ENCODE measurements around the gene LIX1L.

- TF ChIP-seq CEBPB (IDR thresholded peaks at IDR 0.05; ENCODE audit: low read depth, low read length) (no peak), MAFK (IDR thresholded peaks at IDR 0.05; ENCODE audit: low read depth, low read length) (no peak), CTCF (conservative IDR thresholded peaks at IDR 0.05; ENCODE audit: low read depth, low read length) (no peak), ELK1 (IDR thresholded peaks at IDR 0.05; ENCODE audit: borderline replicate concordance, low read depth, low read length) (no peak), RFX5 (IDR thresholded peaks at IDR 0.05; ENCODE audit: low read depth, low read length) (no peak), RAD21 (IDR thresholded peaks at IDR 0.05; ENCODE audit: low read length) (no peak), SMC3 (IDR thresholded peaks at IDR 0.05; ENCODE audit: low read depth, low read length) (no peak), USF2 (IDR thresholded peaks at IDR 0.05; ENCODE audit: low read depth, low read length) (no peak), MAZ (IDR thresholded peaks at IDR 0.05; ENCODE audit: borderline replicate concordance, low read depth, low read length) (no peak)
Observed at GRCh38 chr1:145946477-145946986, 11.3 kb downstream of the LIX1L start.

Data from IMR-90 (cell line).